CD1c-positive myeloid dendritic cell (primary cell): Measurements from ENCODE around the gene CGA.

Experiments used
- DNase-seq: peaks from one replicate; pipeline ENCODE4 v3.0.0-alpha.2; 2016; ENCODE audit errors: extremely low spot score

Gene CGA

DNA sequence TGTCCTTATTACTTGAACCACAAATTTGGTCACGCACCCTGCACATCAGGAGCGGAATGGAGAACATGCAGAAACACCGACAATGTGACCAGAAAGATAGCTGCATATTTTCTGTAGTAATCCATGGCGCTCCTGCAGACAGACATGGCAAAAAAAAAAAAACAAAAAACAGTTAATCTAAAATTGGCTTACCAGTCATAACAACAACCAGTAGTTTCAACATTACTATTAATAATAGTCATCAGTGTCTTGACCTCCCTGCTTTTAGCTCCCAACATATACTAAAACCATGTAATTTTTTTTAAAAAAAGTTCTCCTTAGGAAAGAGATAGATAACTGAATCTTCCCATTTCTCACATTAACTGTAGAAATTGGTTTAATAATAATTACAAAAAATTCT, 6.8 kb downstream of the CGA start:
- no peak for DNase-seq

DNA sequence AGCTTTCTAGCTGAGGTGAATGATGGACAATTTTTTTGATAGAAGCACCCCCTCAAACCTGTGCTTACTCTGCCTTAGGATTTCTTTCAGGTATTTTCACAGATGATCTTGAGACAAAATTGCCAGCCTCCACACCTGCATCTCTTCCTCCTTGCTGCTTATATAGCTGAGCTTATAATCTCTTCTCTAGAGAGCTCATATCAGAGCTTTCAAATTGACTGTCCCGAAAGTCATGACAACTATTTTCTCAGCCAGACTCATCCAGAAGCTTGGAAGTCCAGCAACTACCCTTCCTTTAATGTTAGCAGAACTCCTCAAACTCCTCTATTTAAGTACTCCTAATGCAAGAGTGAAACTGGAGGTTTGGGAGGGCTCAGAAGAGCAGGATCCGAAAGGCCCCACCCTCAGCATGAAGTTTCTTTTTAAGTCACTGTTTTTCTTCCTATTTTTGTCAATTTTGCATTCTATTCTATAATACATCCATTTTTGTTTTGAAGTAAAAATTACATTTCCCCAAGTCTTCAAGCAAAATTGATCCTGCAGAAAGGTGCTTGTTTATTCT, 12.7 kb downstream of the CGA start:
- no peak for DNase-seq

DNA sequence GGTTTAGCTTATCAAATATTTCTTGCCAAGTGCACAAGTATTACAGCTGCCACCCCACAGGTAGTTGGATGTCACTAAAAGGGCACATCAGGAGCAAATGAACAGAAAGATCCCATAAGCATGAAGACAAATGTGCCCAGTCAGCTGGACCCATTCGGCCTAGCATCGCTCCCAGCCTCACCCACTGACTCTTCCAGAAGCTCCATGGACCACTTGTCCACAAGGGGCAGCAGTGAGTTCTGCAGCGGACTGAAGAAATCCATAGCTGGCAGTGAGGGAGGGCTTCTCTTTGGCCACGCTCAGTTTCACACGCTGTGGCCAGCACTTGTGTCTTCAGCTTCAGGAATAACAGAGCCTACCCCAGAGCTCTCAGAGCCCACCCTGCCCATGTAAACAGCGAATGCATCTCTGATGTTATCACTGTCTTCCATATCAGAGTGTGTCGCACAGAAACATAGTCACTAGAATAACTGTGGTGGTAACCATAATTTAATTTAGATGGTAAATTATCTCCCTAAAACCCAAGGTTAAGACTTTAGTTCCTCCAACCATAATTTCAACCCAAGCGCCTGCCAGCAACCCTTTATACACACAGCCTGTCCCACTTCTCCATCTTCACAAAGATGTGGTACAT, 15.8 kb downstream of the CGA start:
- peak; percentile 53 for DNase-seq

DNA sequence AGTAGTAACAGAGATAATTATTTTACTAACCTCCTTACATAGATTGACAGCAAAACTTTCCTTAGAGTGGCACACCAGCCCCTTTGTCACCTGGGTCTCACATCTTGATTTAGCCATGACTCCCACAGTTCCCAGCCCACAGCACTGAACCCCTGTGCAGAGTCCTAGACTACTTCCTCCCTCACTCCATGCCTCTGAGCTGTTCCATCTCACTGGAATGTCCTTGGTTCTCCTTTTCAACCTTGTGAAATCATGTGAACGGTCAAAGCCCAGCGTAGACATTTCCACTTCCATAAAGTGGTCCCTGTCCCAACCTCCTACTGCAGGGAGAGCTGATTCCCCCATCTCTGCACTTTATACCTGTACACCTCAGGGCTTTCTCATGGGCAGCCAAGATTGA, 19.7 kb downstream of the CGA start:
- peak; percentile 18 for DNase-seq

DNA sequence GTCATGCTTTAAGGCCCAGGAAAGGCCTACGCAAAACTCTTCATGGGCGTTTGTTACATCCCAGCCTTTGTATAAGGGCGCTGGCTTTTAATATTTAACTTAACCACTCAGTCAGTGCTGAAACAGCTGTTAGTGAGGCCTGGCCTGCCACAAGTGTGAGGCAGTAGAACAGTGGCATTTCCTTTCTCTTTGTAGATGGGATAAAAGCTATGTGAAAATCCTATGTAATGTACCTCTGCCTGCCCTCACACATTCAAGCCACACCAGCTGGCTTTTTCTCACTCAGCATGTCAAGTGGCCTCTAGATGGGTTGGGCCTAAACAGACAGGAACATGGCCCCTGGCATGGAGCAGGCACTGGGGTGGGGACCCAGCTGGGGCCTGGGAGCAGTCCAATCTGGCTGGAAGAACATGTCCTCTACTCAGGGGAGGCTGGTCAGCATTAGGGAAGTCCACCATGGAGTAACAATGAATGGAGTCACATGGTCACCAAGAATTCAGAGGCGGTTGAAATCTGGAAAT, 20.7 kb downstream of the CGA start:
- DNase-seq, result no peak

DNA sequence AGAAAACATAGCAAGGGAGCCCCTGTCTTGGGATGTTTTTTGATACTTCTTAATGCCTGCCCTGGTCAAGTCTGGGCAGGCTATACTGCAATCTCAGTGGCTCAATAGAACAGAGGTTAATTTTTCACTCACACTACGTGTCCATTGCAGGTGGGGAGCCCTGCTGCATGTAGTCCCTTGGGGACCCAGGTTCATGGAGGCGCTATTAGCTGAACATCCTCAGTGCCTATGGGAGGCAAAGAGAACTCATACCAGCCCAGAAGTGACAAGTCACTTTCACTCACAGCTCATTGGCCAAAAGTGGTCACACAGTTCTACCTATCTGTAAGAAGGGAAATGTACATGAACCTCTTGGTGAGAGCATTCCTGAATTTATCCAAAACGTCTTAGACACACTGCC, 23.2 kb downstream of the CGA start:
- DNase-seq, result no peak

DNA sequence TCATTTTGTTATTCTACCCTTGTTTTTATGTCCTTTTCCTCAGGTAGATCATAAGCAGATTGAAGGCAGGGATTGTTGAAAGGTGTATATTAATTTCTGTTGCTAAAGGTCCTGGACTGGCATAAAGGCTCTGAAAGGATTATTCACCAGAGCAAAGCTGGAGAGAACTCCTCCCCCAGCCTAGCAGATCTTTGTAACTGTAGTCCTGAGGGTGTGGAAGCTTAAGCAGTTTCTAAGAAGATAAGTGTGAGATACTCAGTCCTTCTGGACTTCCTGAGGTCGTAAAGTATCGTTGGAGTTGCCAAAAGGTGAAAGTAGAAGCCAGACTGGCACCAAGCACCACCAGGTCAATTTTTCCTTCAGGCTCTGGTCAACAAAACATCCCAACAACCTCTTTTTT, 24.2 kb downstream of the CGA start:
- DNase-seq, result no peak

DNA sequence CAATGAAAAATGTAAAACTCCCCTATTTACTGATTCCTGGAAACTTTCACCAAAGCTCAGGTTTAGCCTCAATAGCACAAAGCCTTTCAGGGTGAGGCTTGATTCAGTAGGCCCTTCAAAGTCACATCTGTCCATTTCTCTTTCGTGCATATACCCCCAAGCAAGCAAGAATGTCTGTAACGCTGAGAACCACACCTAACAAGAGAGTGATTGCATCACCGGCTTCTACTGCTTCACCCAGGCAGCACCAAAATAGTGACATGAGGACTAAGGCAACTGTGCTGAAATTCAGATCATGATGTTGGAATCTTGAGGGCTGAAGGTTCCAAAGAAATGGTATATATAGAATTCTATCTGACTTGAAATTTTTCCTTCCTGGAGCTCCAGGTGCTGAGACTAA, 26.1 kb downstream of the CGA start:
- DNase-seq, result no peak

DNA sequence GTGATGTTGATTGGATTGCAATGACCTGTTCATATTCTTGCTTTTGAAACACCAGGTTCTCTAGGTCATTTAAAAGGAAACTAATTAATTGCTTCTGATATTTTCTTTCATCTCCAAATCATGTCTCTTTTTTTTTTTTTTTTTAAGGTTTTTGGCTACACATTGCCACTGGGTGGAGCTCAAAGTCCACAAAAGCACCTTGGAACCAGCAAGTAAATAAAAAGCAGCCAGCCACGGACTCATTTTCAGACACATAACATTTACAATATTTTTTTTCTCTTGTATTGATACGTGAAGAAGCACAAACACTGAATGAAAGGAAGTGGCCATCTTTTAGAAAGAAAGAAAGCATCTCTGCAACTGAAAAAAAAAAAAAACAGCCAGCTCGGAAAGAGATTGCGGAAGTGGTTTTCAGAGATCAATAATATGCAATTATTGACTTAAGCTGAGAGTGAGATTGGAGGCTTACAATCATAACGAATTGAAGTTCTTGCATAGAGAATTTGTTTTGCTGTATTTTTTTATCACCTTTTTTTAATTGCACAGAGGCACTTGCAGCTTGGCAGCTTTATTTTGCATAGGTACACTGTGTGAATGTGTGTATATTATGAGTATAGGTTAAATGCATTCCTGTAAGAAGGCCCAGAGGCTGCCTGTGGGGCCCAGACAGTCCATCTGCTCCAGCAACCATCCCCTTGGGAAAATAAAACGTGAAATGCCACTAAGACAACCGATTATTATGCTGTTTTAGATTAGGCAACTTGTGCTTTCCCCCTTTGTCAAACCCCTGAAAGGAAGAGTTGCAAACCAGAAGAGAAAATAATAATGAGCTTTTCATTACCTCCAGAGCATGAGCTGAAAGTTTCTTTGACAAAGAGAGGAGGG, 28.2 kb downstream of the CGA start:
- peak; percentile 43 for DNase-seq

DNA sequence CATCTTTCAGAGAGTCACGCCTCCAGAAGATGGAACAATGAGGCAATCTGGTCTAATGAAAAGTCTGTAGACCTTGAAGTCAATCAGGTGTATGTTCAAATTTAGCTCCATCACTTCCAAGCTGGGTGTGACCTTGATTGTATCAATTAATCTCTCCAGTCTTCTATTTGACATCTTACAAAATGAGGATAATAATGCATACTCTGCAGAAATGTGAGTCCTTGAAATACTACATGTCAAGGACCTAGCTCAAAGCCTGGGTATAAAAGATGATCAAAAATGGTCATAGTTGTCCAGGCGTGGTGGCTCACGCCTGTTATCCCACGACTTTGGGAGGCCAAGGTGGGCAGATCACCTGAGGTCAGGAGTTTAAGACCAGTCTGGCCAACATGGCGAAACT, 29.8 kb downstream of the CGA start:
- DNase-seq, result no peak

DNA sequence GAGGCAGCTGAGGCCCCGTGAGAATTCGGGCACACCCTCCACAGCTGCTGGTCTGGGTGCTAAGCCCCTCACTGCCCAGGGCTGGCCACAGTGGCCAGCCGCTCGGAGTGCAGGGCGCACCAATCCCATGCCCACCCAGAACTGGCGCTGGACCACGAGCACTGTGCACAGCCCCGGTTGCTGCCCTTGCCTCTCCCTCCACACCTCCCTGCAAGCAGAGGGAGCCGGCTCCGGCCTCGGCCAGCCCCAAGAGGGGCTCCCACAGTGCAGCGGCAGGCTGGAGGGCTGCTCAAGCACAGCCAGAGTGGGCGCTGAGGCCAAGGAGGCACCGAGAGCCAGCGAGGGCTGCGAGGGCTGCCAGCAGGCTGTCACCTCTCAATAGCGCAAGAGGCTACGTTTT, 35.0 kb downstream of the CGA start:
- DNase-seq, result no peak

DNA sequence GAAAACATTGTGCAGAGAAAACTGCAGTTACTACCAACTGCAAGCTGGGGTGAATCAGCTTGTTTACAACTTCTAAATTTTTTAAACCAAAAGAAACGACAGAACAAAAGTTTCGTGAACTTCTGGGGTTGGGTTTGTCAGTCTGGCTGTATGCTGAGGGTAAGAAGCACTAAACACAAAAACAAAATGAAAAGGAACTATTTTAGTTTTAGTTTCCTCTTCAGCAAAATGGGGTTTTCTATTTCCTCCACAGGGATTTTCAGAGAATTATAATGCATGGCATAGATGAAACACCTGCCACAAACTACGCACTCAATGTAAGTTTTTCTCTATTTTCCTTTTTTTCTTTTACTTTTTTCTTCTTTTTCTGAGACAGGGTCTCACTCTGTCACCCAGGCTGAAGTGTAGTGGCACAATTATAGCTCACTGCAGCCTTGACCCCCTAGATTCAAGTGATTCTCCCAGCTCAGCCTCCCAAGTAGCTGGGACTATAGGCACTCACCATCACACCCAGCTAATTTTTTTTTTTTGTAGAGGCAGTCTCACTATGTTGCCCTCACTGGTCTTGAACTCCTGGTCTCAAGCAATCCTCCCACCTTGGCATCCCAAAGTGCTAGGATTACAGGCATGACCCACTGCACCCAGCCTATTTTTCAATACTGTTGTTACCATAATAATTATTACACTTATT, 40.6 kb downstream of the CGA start:
- no peak for DNase-seq

DNA sequence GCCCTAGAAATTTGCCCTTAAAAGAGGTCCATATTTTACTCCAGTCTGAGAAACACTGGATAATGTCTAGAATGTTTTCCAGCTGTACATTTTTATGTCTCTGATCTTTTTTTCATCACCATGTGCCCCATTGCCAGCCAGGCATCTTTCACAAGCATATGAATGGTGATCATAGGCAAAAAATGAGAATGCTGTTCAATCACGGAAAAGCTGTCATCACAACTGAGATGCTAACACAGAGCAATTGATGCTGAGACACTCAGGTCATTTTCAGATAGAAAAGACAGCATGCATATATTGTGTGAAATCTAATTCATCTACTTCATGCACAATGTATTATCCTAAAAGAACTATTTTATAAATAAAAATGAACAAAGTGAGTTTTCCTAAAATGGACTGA, 41.6 kb downstream of the CGA start:
- DNase-seq, result no peak

DNA sequence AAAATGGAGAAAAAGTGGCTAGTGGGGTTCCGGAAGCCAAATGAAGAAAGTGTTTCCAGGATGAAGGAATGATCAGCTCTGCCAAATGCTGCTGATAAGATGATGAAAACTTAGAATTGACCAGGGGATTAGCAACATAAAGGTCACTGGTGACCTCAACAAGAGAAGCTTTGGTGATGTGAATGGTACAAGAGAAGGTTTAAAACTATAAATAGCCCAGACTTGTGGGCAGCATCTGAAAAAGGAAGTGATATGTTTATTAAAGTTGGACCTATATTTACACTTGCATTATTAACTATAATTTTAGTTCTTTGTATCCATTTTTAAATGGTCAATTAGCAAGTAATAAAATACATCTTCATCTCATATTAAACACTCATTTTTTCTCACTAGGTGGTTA, 45.1 kb downstream of the CGA start:
- DNase-seq, result no peak

DNA sequence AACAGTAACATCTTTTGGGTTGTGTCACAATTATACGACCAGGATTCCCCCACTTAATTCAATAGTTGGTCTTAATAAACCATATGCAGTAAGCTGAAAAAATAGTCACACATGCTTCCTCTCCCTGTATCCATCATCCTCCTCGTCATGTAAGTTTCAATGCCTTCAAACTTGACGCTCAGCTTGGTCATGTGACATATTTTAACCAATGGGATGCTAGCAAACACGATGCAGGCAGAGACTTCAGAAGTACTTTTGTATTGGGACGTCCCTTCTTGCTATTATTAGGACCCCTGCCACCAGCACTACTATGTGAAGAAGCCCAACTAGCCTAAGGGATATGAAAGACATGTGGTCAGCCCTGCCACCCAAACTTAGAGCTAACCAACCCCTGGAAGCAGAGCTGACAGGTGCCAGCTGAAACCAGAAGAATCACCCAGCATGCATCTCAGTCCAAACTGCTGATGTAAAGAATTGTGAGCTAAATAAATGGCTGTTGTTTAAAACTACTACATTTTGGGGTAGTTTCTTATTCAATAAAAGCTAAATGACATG, 49.3 kb downstream of the CGA start:
- no peak for DNase-seq

DNA sequence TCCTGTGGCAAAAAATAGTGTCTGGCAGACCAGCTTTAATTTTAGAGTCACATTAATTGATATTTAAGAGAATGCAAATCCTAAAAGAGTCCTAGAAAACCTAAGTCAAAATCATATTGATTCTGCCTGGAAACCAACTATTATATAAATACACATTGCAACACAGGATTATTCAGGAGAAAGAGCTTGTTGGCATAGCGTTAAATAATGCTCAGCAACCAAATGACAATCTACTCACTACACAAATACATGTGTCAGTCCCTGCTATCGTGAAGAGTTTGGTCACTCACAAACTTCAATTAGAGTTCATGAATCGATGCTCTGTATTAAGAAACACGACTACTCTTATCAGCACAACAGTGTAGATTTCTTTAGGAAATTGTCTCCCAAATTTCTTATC, 54.2 kb downstream of the CGA start:
- no peak for DNase-seq
